Keratinocyte (primary cell): ENCODE data around the gene CXXC4. TPM values are rescaled to one million over a fixed set of nuclear protein-coding genes. Genes with fewer than 3 reads are reported as not detected.

Source experiments
- DNase-seq: peaks from one replicate; pipeline ENCODE4 v3.0.0-alpha.2; 2011; ENCODE audit warnings: low read depth, missing footprints, low spot score
- FAIRE-seq: peaks from 2 replicates; lab custom pipeline; 2011; peaks lifted over from hg19 to GRCh38; lab: Jason Lieb, UNC
- H2AFZ ChIP-seq: 2 replicates; pipeline ENCODE4 v1.6.0; 2012; ENCODE audit warnings: low read length, control low read depth, inconsistent platforms; ENCODE audit not compliant: control insufficient read depth
- H3K27ac ChIP-seq: 2 replicates; pipeline ENCODE4 v1.5.1; 2011; ENCODE audit warnings: low read length; ENCODE audit not compliant: control insufficient read depth, insufficient read depth
- H3K27me3 ChIP-seq: 3 replicates; pipeline ENCODE4 v1.6.0; 2011; ENCODE audit warnings: low read length; ENCODE audit not compliant: control insufficient read depth, insufficient read depth; ENCODE audit errors: extremely low read depth
- H3K36me3 ChIP-seq, 2 experiments: 2 replicates in 1 of 2; 3 replicates in 1 of 2; pipeline ENCODE4 v1.5.1; 2011; ENCODE audit warnings: low read length in 2 of 2, mild to moderate bottlenecking in 1 of 2; ENCODE audit not compliant: control insufficient read depth in 2 of 2, insufficient read depth in 2 of 2; ENCODE audit errors: extremely low read depth in 1 of 2
- H3K4me1 ChIP-seq: 3 replicates; pipeline ENCODE4 v1.5.1; 2011; ENCODE audit warnings: low read length; ENCODE audit not compliant: control insufficient read depth, insufficient read depth; ENCODE audit errors: extremely low read depth
- H3K4me2 ChIP-seq: 3 replicates; pipeline ENCODE4 v1.6.0; 2011; ENCODE audit warnings: low read depth, low read length; ENCODE audit not compliant: control insufficient read depth, insufficient read depth; ENCODE audit errors: extremely low read depth
- H3K4me3 ChIP-seq, 3 experiments: fragments of 200-600 bp in 1 of 3; sonication (generic) in 1 of 3; 2 replicates in 2 of 3; 3 replicates in 1 of 3; pipeline ENCODE4 v1.5.1; 2011 to 2016; ENCODE audit warnings: low read length in 3 of 3, mild to moderate bottlenecking in 3 of 3, control low read depth in 2 of 3, inconsistent platforms in 1 of 3, low read depth in 1 of 3, mixed read lengths in 1 of 3, mixed run types in 1 of 3, moderate library complexity in 1 of 3; ENCODE audit not compliant: control insufficient read depth in 2 of 3, insufficient read depth in 2 of 3; ENCODE audit errors: extremely low read depth in 1 of 3
- H3K79me2 ChIP-seq: 2 replicates; pipeline ENCODE4 v1.6.0; 2012; ENCODE audit warnings: low read length; ENCODE audit not compliant: control insufficient read depth, insufficient read depth
- H3K9ac ChIP-seq: 3 replicates; pipeline ENCODE4 v1.6.0; 2011; ENCODE audit warnings: low read length; ENCODE audit not compliant: control insufficient read depth, insufficient read depth; ENCODE audit errors: extremely low read depth
- H3K9me1 ChIP-seq: 3 replicates; pipeline ENCODE4 v1.6.0; 2011; ENCODE audit warnings: low read length; ENCODE audit not compliant: control insufficient read depth, insufficient read depth; ENCODE audit errors: extremely low read depth
- H3K9me3 ChIP-seq: 2 replicates; pipeline ENCODE4 v1.5.1; 2012; ENCODE audit warnings: low read depth, low read length; ENCODE audit not compliant: control insufficient read depth
- H4K20me1 ChIP-seq: 3 replicates; pipeline ENCODE4 v1.6.0; 2011; ENCODE audit warnings: low read length; ENCODE audit not compliant: control insufficient read depth, insufficient read depth; ENCODE audit errors: extremely low read depth
- CTCF ChIP-seq, 3 experiments: IDR thresholded peaks in 1 of 3; conservative IDR thresholded peaks in 1 of 3; optimal IDR thresholded peaks in 1 of 3; 2 replicates in 2 of 3; 3 replicates in 1 of 3; pipeline versions ENCODE3 to v1.5.1; 2011; ENCODE audit warnings: low read length in 3 of 3, mild to moderate bottlenecking in 3 of 3, moderate library complexity in 2 of 3, control low read depth in 1 of 3, inconsistent platforms in 1 of 3; ENCODE audit not compliant: insufficient read depth in 2 of 3; ENCODE audit errors: extremely low read depth in 1 of 3
- EZH2 ChIP-seq: IDR thresholded peaks from one replicate; pipeline ENCODE4 v1.6.1; 2012; ENCODE audit warnings: inconsistent platforms, mild to moderate bottlenecking, low read length, moderate library complexity
- dilution Hi-C: fragments of 300-500 bp; cut with MboI; formaldehyde crosslinking; loops from one replicate; pipeline ENCODE4 v1.7.0; 2020; ENCODE audit warnings: low sequenced_read_pairs; ENCODE audit not compliant: extremely low pct_ligation_motif_present
- polyA plus RNA-seq, 5 experiments: library from polyadenylated mRNA; depleted of rRNA in 3 of 5; stranded (reverse) in 3 of 5; stranded (forward) in 1 of 5; unstranded in 1 of 5; fragments of >200 nt; gene quantifications; 1 replicate in 1 of 5; 2 replicates in 3 of 5; 3 replicates in 1 of 5; pipeline versions ENCODE4 v1.2.1 to v1.2.3, GENCODE V29; 2011 to 2012; ENCODE audit warnings: missing spikeins in 2 of 5, low read depth in 1 of 5, low replicate concordance in 1 of 5

Gene CXXC4
- polyA plus RNA-seq, 1 donor (not counting 4 experiments of a cell fraction or from before 2014, with no cell fraction given), result 0.01 TPM

GRCh38 chr4:104425948-104426347 is 68.7 kb downstream of the CXXC4 start:
- dilution Hi-C loops, result no loop called here
- no peaks in the 10 kb centered on the region for H3K27me3 ChIP-seq
- H2AFZ ChIP-seq, result no peak overlapping the region
- DNase-seq (no peak), FAIRE-seq (no peak)
- no peaks in the 10 kb centered on the region for H3K9me1 ChIP-seq
- no peak overlapping the region for H3K27ac ChIP-seq
- H3K36me3 ChIP-seq, result no peaks in the 10 kb centered on the region
- no peak overlapping the region for H3K4me3 ChIP-seq
- no peaks in the 10 kb centered on the region for H3K79me2 ChIP-seq
- H4K20me1 ChIP-seq, result no peaks in the 10 kb centered on the region
- H3K9me3 ChIP-seq, result no peaks in the 10 kb centered on the region
- H3K4me1 ChIP-seq, result no peaks in the 10 kb centered on the region
- no peak overlapping the region for H3K4me2 ChIP-seq
- TF ChIP-seq EZH2 (no peak), CTCF (optimal IDR thresholded peaks at IDR 0.05 in 1 of 3, IDR thresholded peaks at IDR 0.05 in 1 of 3, conservative IDR thresholded peaks at IDR 0.05 in 1 of 3; ENCODE audit: extremely low read depth in 1 of 3, insufficient read depth in 2 of 3, low read length in 3 of 3) (no peak)
- no peak overlapping the region for H3K9ac ChIP-seq

GRCh38 chr4:104424989-104425388 is 69.7 kb downstream of the CXXC4 start:
- no peak for DNase-seq
- Histone ChIP-seq H3K9me1 (no peaks in the 10 kb centered on the region), H3K9me3 (no peaks in the 10 kb centered on the region), H3K4me1 (no peaks in the 10 kb centered on the region), H2AFZ (peak overlapping the region; percentile 14), H3K27ac (no peak overlapping the region), H3K4me3 (no peak overlapping the region), H4K20me1 (no peaks in the 10 kb centered on the region), H3K27me3 (no peaks in the 10 kb centered on the region), H3K79me2 (no peaks in the 10 kb centered on the region), H3K4me2 (no peak overlapping the region), H3K36me3 (no peaks in the 10 kb centered on the region), H3K9ac (no peak overlapping the region)
- TF ChIP-seq CTCF (optimal IDR thresholded peaks at IDR 0.05 in 1 of 3, IDR thresholded peaks at IDR 0.05 in 1 of 3, conservative IDR thresholded peaks at IDR 0.05 in 1 of 3; ENCODE audit: extremely low read depth in 1 of 3, insufficient read depth in 2 of 3, low read length in 3 of 3), result no peak
- dilution Hi-C loops, result no loop called here
- FAIRE-seq, result no peak
